MM.1S (cell line): Measurements from ENCODE around the gene PLS3.
"Not testable (repeated sequence)": the region's sequence is repeated elsewhere in the genome, so short reads cannot be mapped to it uniquely, and the experiment has no call there.

ENCODE experiments used
- DNase-seq: peaks from one replicate; pipeline ENCODE4 v3.0.0-alpha.2; 2015
- H2AFZ ChIP-seq: fragments of 300-600 bp; sonication (generic); 2 replicates; pipeline ENCODE4 v1.6.0; 2016; ENCODE audit warnings: antibody characterized with exemption, low read length
- H3F3A ChIP-seq: fragments of 300-600 bp; sonication (generic); 2 replicates; pipeline ENCODE4 v1.6.1; 2016; ENCODE audit warnings: mild to moderate bottlenecking, antibody characterized with exemption, low read length, moderate library complexity, mixed read lengths; ENCODE audit not compliant: insufficient read depth
- H3K27ac ChIP-seq: fragments of 300-600 bp; sonication (generic); 2 replicates; pipeline ENCODE4 v1.5.1; 2016; ENCODE audit warnings: mild to moderate bottlenecking, low read length
- H3K27me3 ChIP-seq: fragments of 300-600 bp; sonication (generic); replicated peaks from 2 replicates; pipeline ENCODE4 v1.6.0; 2016; ENCODE audit warnings: low read length; ENCODE audit not compliant: insufficient read depth
- H3K36me3 ChIP-seq: fragments of 300-600 bp; sonication (generic); replicated peaks from 2 replicates; pipeline ENCODE4 v1.6.1; 2016; ENCODE audit warnings: mild to moderate bottlenecking, low read length, mixed read lengths; ENCODE audit not compliant: insufficient read depth
- H3K4me1 ChIP-seq: fragments of 300-600 bp; sonication (generic); 2 replicates; pipeline ENCODE4 v1.6.1; 2016; ENCODE audit warnings: low read length, mixed read lengths
- H3K4me2 ChIP-seq: fragments of 300-600 bp; sonication (generic); 2 replicates; pipeline ENCODE4 v1.6.0; 2016; ENCODE audit warnings: low read depth, low read length
- H3K4me3 ChIP-seq: fragments of 300-600 bp; sonication (generic); 2 replicates; pipeline ENCODE4 v1.5.1; 2016; ENCODE audit warnings: low read length, mixed read lengths
- H3K79me2 ChIP-seq: fragments of 300-600 bp; sonication (generic); 2 replicates; pipeline ENCODE4 v1.6.1; 2016; ENCODE audit warnings: mixed run types, low read length, mixed read lengths
- H3K9ac ChIP-seq: fragments of 300-600 bp; sonication (generic); 2 replicates; pipeline ENCODE4 v1.6.1; 2016; ENCODE audit warnings: low read length, mixed read lengths
- H3K9me2 ChIP-seq: fragments of 300-600 bp; sonication (generic); replicated peaks from 2 replicates; pipeline ENCODE4 v1.6.1; 2016; ENCODE audit warnings: mild to moderate bottlenecking, low read length, mixed read lengths; ENCODE audit not compliant: insufficient read depth
- H3K9me3 ChIP-seq: fragments of 300-600 bp; sonication (generic); replicated peaks from 2 replicates; pipeline ENCODE4 v1.6.1; 2016; ENCODE audit warnings: mild to moderate bottlenecking, low read length, mixed read lengths; ENCODE audit not compliant: insufficient read depth
- H4K20me1 ChIP-seq: fragments of 300-600 bp; sonication (generic); 2 replicates; pipeline ENCODE4 v1.6.1; 2016; ENCODE audit warnings: mild to moderate bottlenecking, low read length, moderate library complexity, mixed read lengths; ENCODE audit not compliant: insufficient read depth
- EZH2 ChIP-seq: fragments of 300-600 bp; sonication (generic); optimal IDR thresholded peaks from 2 replicates; pipeline ENCODE3; 2017; ENCODE audit warnings: low read depth, mild to moderate bottlenecking, antibody characterized with exemption, low read length, mixed read lengths
- EZH2phosphoT487 ChIP-seq: fragments of 300-600 bp; sonication (generic); IDR thresholded peaks from 2 replicates; pipeline ENCODE4 v1.6.1; 2018; ENCODE audit warnings: antibody characterized with exemption, low read length
- TF ChIP-seq, protein P1 (sequence below): fragments of 300-600 bp; sonication (generic); IDR thresholded peaks from 2 replicates; pipeline ENCODE4 v1.5.1; 2016; ENCODE audit warnings: antibody characterized with exemption, low read length, mixed read lengths

Gene PLS3

DNA sequence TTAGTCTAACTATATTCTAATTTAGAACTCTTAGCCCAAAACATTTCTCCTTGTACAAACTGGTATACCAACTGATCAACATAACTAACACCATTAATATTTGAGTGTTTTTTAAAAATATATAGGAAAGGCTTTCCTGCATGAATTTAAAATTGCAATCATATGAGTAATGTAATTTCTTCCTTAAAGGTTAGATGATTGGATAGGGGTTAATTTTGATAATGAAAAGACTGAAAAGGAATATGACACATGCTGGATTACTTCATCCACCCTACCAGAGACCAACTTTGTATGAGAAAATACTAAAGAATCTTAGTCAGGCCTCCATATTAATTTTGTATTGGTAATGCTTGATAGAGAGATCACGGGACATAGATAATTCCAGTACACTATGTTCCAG is 25.1 kb upstream of the PLS3 start:
- no peak overlapping the region for H2AFZ ChIP-seq
- H3K27me3 ChIP-seq, result no peaks in the 10 kb centered on the region
- no peaks in the 10 kb centered on the region for H3K9me3 ChIP-seq
- no peaks in the 10 kb centered on the region for H3K9me2 ChIP-seq
- no peaks in the 10 kb centered on the region for H3K36me3 ChIP-seq
- no peak overlapping the region for H3K4me3 ChIP-seq
- no peaks in the 10 kb centered on the region for H3F3A ChIP-seq
- DNase-seq, result no peak
- H3K4me2 ChIP-seq, result no peak overlapping the region
- TF ChIP-seq EZH2phosphoT487 (no peak), EZH2 (no peak)
- TF ChIP-seq, protein P1, sequence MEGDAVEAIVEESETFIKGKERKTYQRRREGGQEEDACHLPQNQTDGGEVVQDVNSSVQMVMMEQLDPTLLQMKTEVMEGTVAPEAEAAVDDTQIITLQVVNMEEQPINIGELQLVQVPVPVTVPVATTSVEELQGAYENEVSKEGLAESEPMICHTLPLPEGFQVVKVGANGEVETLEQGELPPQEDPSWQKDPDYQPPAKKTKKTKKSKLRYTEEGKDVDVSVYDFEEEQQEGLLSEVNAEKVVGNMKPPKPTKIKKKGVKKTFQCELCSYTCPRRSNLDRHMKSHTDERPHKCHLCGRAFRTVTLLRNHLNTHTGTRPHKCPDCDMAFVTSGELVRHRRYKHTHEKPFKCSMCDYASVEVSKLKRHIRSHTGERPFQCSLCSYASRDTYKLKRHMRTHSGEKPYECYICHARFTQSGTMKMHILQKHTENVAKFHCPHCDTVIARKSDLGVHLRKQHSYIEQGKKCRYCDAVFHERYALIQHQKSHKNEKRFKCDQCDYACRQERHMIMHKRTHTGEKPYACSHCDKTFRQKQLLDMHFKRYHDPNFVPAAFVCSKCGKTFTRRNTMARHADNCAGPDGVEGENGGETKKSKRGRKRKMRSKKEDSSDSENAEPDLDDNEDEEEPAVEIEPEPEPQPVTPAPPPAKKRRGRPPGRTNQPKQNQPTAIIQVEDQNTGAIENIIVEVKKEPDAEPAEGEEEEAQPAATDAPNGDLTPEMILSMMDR, result no peak
- H3K27ac ChIP-seq, result no peak overlapping the region
- no peak overlapping the region for H3K9ac ChIP-seq
- no peaks in the 10 kb centered on the region for H4K20me1 ChIP-seq
- no peaks in the 10 kb centered on the region for H3K79me2 ChIP-seq
- no peaks in the 10 kb centered on the region for H3K4me1 ChIP-seq

DNA sequence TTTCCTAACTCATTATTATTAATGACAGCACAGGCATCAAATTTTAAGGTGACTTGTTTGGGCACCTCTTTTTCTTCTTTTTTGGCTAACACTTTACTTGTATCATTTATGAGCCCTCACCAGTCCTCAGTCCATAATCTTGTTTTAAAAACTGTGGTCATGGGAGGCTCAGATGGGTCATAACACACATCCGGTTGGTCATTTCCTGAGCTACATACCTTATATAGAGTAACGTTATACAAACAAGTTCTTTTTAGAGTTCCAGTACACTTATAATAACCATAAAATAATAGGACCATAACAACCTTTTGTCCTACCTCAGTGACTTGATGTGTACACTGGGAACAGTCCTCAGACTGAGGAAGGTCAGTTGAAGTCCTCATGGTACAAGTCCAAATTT is 21.1 kb upstream of the PLS3 start:
- DNase-seq, result no peak
- no peaks in the 10 kb centered on the region for H3K36me3 ChIP-seq
- H2AFZ ChIP-seq, result no peak overlapping the region
- H4K20me1 ChIP-seq, result no peaks in the 10 kb centered on the region
- no peaks in the 10 kb centered on the region for H3K9me2 ChIP-seq
- TF ChIP-seq, protein P1, result no peak
- TF ChIP-seq EZH2phosphoT487 (no peak), EZH2 (no peak)
- no peaks in the 10 kb centered on the region for H3K4me1 ChIP-seq
- no peak overlapping the region for H3K9ac ChIP-seq
- no peak overlapping the region for H3K4me3 ChIP-seq
- H3K9me3 ChIP-seq, result no peaks in the 10 kb centered on the region
- no peak overlapping the region for H3K4me2 ChIP-seq
- H3K79me2 ChIP-seq, result no peaks in the 10 kb centered on the region
- H3K27ac ChIP-seq, result no peak overlapping the region
- no peaks in the 10 kb centered on the region for H3K27me3 ChIP-seq
- no peaks in the 10 kb centered on the region for H3F3A ChIP-seq

DNA sequence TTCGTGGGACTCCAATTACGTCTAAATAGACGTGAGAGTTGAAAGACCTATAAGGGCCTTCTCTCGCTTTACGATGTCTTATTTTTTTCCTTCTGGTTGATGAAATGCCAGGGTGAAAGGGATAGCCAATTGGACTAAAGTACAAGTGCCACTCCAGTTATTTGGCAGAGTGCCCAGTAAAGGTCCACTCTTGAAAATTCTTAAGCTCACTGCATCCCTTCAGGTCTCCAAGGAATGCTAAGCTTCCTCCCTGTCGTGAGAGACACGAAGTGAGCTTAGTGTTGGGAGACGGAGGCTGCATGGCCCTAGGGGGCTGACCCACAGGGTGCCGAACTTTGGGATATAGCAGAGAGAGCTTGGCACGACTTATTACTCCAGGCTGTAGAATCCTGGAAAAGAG is 19.9 kb upstream of the PLS3 start:
- H3K4me1 ChIP-seq, H3K9me2 ChIP-seq, H3K4me3 ChIP-seq, H3K27ac ChIP-seq, H3K27me3 ChIP-seq, H2AFZ ChIP-seq, H4K20me1 ChIP-seq, H3K4me2 ChIP-seq, H3F3A ChIP-seq, H3K9ac ChIP-seq, H3K9me3 ChIP-seq, H3K79me2 ChIP-seq, H3K36me3 ChIP-seq, DNase-seq: not testable (repeated sequence)

DNA sequence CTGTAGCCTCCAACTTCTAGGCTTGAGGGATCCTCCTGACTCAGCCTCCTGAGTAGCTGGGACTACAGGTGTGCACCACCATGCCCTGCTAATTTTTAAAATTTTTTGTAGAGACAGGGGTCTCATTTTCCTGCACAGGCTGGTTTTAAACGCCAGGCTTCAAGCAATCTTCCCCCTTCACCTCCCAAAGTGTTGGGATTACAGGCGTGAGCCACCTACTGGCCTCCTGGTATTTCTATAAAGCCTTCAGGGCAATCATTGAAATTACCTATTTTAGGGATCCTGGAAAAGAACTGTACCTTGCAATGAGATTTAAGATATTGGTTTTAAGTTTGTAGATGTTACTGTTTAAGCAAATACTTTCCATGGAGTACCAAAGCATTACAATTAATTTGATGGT is 13.5 kb upstream of the PLS3 start:
- H3K79me2 ChIP-seq, result no peaks in the 10 kb centered on the region
- H3K9ac ChIP-seq, result no peak overlapping the region
- no peaks in the 10 kb centered on the region for H3K4me1 ChIP-seq
- TF ChIP-seq EZH2phosphoT487 (no peak), EZH2 (no peak)
- TF ChIP-seq, protein P1, result no peak
- H3K27ac ChIP-seq, result no peak overlapping the region
- no peaks in the 10 kb centered on the region for H3K27me3 ChIP-seq
- no peak for DNase-seq
- H3K9me2 ChIP-seq, result no peaks in the 10 kb centered on the region
- H3K9me3 ChIP-seq, result no peaks in the 10 kb centered on the region
- H3K36me3 ChIP-seq, result no peaks in the 10 kb centered on the region
- no peak overlapping the region for H3K4me2 ChIP-seq
- no peaks in the 10 kb centered on the region for H4K20me1 ChIP-seq
- H2AFZ ChIP-seq, result no peak overlapping the region
- H3K4me3 ChIP-seq, result no peak overlapping the region
- no peaks in the 10 kb centered on the region for H3F3A ChIP-seq
